ENCODE results near the gene TSPEAR.
"Not testable (repeated sequence)": the region's sequence is repeated elsewhere in the genome, so short reads cannot be mapped to it uniquely, and the experiment has no call there.

TSPEAR gene

GRCh38 chr21:44623575-44623974 is 87.8 kb downstream of the TSPEAR start:
- DNase-seq = no peak

GRCh38 chr21:44619886-44620285 is 91.5 kb downstream of the TSPEAR start:
- DNase-seq = no peak

- DNase-seq = peak; percentile 49
These were observed 92.5 kb downstream of the TSPEAR start for GRCh38 chr21:44618909-44619308.

GRCh38 chr21:44618504-44618903 is 92.9 kb downstream of the TSPEAR start:
- peak; percentile 25 for DNase-seq

- no peak for DNase-seq
These were observed 94.3 kb downstream of the TSPEAR start for GRCh38 chr21:44617071-44617501.

DNA sequence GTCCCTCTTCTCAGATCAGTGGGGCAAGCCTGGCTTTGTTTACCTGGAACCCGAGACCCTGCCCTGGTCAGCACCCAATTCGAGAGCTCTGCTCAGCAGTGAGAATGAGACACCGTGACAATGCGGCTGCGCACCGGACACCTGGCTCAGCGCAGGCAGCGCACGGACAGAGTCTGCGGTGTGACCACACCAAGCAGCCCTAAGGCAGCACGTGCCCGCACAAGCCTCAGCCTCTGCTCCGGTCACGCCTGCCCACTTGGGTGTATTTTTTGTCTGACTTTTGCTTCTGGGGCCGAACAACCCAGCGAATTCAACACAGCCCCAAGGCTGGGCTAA is 94.8 kb downstream of the TSPEAR start:
- DNase-seq = no peak

DNA sequence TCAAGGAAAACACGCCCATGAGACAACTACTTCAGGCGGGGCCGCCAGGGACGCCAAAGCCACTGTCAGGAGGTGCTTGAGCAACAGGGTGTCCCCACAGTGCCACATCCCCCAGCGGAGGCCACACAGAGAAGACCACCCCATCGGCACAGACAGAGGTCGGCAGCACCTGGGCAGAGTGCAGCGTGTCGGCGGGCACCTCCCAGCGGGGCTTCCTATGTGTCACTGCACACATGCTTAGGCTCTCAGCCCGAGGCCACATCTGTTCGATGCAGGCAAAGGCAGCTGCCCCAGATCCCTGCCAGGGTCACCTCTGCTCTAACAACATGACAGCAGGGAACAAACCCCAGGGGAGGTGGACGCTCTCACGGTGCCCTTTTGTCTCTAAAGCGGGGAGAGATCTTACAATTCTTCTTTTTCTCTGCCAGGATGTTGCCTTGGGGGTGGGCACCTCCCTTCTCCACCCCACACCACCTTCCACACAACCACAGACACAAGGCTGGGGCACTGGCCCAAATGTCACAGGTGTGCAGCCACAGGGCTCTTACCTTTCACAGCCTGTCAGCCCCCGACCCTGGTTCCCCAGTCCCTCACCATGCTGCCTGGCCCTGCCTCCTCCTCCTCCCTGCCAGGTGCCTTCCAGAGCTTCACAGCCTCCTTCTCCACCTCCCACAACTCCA is 95.3 kb downstream of the TSPEAR start:
- DNase-seq = no peak

- DNase-seq = no peak
These were observed 95.9 kb downstream of the TSPEAR start for GRCh38 chr21:44615466-44615865.

DNA sequence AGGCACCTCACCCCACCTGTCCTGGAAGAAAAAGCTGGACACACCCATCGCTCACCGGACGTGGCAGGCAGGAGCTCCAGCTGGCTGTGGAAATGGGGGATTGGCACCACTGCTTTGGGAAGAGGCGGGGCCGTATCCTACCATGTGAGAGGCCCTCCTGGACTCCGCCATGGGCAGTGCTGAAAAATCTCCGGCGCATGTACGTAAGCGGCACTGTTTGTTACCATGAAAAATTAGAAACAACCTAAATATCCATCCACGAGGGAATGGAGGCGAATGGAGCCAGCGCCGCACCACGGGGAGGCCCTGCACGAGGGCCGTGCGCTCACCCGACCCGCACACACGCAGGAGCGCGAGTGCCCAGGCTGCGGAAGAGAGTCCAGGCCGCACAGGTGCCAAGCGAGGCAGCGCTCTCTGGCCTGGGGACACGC is 96.4 kb downstream of the TSPEAR start:
- no peak for DNase-seq

- DNase-seq = no peak
These were observed 97.2 kb downstream of the TSPEAR start for GRCh38 chr21:44614161-44614631.

DNA sequence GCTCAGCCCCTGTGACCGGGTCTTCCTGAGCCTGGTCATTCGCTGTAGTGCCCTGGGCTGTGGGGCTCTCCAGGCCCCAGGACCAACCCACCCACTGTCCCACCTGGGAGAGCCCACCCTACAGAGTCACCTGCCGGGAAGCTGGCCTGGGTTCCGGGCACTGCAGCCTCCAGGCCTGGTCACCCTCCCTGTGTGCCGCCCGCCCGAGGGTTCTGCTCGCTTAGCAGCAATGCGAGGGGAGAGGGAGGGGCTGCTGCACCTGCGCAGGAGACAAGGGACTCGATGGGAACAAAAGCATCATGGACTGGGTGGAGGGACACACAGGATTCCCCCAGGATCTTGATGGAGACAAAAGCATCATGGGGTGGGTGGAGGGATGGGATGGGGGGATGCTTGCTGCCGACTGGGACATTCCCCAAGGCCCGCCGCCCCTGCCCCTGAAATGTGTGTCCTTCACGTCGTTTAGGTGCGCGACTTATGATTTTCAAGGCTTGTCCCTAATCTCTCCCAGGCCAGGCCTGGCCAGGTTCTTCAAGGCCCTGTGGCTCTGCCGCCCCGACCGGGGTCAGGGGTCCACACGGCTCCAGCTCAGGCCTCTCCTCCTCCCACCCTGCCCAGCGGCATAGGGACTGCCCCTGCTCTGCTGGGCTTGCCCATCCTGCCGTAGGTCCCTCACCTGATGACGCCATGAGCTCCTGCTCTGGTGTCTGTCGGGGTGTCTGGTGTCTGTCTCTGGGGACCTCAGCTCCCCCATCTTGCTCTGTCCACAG is 97.8 kb downstream of the TSPEAR start:
- DNase-seq = no peak

DNA sequence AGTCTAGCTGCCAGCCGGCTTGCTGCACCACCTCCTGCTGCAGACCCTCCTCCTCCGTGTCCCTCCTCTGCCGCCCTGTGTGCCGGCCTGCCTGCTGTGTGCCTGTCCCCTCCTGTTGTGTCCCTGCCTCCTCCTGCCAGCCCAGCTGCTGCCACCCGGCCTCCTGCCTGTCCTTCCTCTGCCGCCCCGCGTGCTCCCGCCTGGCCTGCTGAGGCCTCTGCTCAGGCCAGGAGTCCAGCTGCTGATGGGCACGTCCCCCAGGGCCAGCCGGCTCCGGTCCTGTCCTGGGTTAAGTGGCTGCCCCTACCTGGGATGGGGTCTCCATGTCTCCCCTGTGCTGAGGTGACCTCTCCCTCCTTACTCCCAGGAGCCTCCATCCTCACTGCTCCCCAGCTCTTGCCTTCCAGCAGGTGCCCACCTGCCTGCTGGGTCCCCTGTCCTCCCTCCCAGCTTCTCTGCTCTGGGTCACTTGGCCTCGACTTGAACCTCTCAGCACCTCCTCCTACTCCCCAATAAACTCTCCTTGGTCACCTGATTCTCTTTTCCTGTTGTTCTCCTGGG is 98.6 kb downstream of the TSPEAR start:
- no peak for DNase-seq

DNA sequence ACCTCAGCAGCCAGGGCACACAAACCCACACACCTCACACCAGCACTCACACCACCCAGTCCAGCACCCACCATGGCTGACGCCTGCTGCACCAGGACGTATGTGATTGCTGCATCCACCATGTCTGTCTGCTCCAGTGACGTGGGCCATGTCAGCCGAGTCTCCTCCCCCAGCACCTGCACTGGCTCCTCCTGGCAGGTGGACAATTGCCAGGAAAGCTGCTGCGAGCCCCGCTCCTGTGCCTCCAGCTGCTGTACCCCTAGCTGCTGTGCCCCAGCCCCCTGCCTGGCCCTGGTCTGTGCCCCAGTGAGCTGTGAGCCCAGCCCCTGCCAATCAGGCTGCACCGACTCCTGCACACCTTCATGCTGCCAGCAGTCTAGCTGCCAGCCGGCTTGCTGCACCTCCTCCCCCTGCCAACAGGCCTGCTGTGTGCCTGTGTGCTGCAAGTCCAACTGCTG is 99.3 kb downstream of the TSPEAR start, which contains the start of gene KRTAP10-8:
TSS of gene KRTAP10-8 (plus strand) at position 51 of the 458 bp plus-strand sequence. CDS start at position 73, 22 bp downstream.
- DNase-seq = no peak

GRCh38 chr21:44611551-44611950 is 99.8 kb downstream of the TSPEAR start:
- DNase-seq = no peak

DNA sequence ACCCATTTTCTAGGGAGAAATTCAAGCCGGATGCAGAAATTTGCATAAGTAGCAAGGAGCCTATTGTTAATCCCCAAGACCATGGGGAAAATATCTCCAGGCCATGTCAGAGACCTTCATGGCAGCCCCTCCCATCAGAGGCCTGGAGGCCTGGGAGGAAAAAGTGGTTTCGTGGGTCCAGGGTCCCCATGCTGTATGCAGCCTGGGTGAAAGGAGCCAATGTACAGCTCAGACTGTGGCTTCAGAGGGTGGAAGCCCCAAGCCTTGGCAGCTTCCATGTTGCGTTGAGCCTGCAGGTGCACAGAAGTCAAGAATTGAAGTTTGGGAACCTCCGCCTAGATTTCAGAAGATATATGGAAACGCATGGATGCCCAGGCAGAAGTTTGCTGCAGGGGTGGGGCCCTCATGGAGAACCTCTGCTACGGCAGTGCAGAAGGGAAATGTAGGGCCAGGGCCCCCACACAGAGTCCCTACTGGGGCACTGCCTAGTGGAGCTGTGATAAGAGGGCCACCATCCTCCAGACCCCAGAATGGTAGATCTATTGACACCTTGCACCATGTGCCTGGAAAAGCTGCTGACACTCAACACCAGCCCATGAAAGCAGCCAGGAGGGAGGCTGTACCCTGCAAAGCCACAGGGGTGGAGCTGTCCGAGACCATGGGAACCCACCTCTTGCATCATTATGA is 101.1 kb downstream of the TSPEAR start:
- not testable (repeated sequence) for DNase-seq

DNA sequence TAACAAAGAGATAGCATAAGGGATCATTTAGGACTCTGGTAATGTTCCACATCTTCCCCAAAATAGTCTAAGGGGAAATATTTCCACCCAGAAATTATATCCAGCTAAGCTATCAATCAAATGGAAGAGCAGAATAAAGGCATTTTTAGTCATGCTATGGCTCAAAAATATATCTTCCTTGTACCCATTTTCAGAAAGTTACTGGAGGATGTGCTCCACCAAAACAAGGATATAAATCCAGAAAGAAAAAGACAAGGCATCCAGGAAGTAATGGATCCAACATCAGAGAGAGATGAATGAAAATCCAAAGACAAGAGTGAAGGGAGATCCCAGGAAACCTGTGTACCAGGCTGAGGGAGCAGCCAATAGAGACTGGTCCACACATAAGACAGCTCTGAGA is 102.2 kb downstream of the TSPEAR start:
- DNase-seq = no peak

DNA sequence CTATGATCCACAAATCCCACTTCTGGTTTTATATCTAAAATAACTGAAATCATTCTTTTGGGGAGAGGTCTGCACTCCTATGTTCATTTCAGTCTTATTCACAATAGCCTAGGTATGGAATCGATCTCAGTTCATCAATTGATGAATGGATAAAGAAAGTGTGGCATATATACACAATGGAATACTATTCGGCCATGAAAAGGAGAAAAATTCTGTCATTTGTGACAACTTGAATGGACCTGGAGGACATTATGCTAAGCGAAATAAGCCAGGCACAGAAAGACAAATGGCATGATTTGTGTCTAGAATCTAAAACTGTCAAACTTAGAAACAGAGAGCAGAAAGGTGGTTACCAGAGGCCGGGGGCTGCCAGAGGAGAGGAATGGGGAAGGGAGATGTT is 104.9 kb downstream of the TSPEAR start:
- DNase-seq = no peak

GRCh38 chr21:44603911-44604310 is 107.5 kb downstream of the TSPEAR start:
- DNase-seq = no peak

GRCh38 chr21:44603109-44603875 is 108.1 kb downstream of the TSPEAR start:
- DNase-seq = no peak

GRCh38 chr21:44602463-44602850 is 108.9 kb downstream of the TSPEAR start:
- DNase-seq = no peak

- DNase-seq = no peak
These were observed 109.5 kb downstream of the TSPEAR start for GRCh38 chr21:44601596-44602462.
